ENCODE measurements around the gene TAOK3. TPM values are rescaled to one million over a fixed set of nuclear protein-coding genes. Genes with fewer than 3 reads are reported as not detected.

TAOK3 gene
- total RNA-seq, 1 experiment from 2014 or later, result 17.7 TPM

DNA sequence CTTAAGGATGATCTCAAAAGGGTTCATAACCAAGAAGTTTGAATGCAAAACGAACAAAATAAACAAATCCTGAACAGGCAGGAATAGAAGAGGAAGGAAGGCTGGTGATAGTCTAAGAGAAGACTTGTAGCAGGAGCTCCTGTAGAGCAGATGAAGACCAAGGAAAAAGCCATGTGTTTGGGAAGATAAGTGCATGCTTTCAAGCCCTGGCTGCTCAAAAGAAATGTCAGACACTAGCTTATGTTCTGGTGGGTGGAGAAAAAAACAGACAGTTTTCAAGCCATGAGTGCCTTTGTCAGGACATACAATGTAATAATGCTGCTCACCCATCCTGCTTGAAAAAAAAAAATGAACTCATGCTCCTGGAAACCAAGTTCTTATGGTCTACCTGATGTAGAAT, 27.4 kb downstream of the TAOK3 start:
- no peaks in the 10 kb centered on the region for H3K27me3 ChIP-seq (replicated peaks; ENCODE audit: control insufficient read depth, insufficient read depth, low read length)
- CTCF ChIA-PET, result no interaction called here
- intact Hi-C loops (cut with micrococcal nuclease; ENCODE audit: unreplicated experiment), result no loop called here
- no peak overlapping the region for H3K4me3 ChIP-seq (ENCODE audit: low read depth, low read length)
- Mint-ChIP-seq H3K36me3 (ENCODE audit: insufficient read depth, unreplicated experiment) (no peaks in the 10 kb centered on the region), H3K27me3 (ENCODE audit: insufficient read depth, unreplicated experiment) (no peaks in the 10 kb centered on the region), H3K4me1 (ENCODE audit: low read depth, unreplicated experiment) (peaks cover 16% of the 10 kb centered on the region), H3K9me3 (ENCODE audit: unreplicated experiment) (no peaks in the 10 kb centered on the region), H3K4me3 (ENCODE audit: unreplicated experiment) (no peak overlapping the region), H3K27ac (ENCODE audit: unreplicated experiment) (no peak overlapping the region)
- POLR2A ChIA-PET, result no interaction called here
- H3K9me3 ChIP-seq, result no peaks in the 10 kb centered on the region
- H3K4me1 ChIP-seq, result peaks cover 17% of the 10 kb centered on the region
- TF ChIP-seq, protein P1, sequence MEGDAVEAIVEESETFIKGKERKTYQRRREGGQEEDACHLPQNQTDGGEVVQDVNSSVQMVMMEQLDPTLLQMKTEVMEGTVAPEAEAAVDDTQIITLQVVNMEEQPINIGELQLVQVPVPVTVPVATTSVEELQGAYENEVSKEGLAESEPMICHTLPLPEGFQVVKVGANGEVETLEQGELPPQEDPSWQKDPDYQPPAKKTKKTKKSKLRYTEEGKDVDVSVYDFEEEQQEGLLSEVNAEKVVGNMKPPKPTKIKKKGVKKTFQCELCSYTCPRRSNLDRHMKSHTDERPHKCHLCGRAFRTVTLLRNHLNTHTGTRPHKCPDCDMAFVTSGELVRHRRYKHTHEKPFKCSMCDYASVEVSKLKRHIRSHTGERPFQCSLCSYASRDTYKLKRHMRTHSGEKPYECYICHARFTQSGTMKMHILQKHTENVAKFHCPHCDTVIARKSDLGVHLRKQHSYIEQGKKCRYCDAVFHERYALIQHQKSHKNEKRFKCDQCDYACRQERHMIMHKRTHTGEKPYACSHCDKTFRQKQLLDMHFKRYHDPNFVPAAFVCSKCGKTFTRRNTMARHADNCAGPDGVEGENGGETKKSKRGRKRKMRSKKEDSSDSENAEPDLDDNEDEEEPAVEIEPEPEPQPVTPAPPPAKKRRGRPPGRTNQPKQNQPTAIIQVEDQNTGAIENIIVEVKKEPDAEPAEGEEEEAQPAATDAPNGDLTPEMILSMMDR (IDR thresholded peaks at IDR 0.05; ENCODE audit: insufficient read depth in 1 of 2, low read depth in 1 of 2, low read length in 1 of 2, severe bottlenecking in 1 of 2, unreplicated experiment in 1 of 2), result no peak
- no TSS peak for BruUV-seq (replicated peaks)
- DNase-seq, result no peak
- H3K36me3 ChIP-seq (ENCODE audit: control insufficient read depth, insufficient read depth, low read length), result no peaks in the 10 kb centered on the region

DNA sequence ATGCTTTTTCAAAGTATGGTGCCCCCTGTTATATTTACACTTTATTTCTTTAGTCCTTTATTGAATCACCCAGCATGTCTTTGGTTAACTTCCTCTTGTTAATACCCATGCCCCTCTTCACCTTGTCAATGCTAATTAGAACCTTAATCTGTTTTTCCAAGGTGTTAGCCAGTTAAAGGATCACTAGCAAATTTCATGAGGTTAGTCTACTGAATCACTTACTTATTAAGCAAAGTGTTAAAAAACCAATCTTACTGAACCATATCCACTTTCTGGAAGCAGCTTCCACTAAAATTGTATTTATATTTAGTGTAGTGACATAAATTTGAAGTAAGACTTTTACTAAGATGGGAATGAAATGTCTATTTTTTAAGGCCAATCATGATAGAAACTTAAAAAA, 27.9 kb downstream of the TAOK3 start:
- H3K9me3 ChIP-seq, result no peaks in the 10 kb centered on the region
- H3K27me3 ChIP-seq (replicated peaks; ENCODE audit: control insufficient read depth, insufficient read depth, low read length), result no peaks in the 10 kb centered on the region
- intact Hi-C loops (cut with micrococcal nuclease; ENCODE audit: unreplicated experiment), result no loop called here
- Mint-ChIP-seq H3K36me3 (ENCODE audit: insufficient read depth, unreplicated experiment) (no peaks in the 10 kb centered on the region), H3K27ac (ENCODE audit: unreplicated experiment) (no peak overlapping the region), H3K4me3 (ENCODE audit: unreplicated experiment) (no peak overlapping the region), H3K4me1 (ENCODE audit: low read depth, unreplicated experiment) (peaks cover 16% of the 10 kb centered on the region), H3K27me3 (ENCODE audit: insufficient read depth, unreplicated experiment) (no peaks in the 10 kb centered on the region), H3K9me3 (ENCODE audit: unreplicated experiment) (no peaks in the 10 kb centered on the region)
- H3K36me3 ChIP-seq (ENCODE audit: control insufficient read depth, insufficient read depth, low read length), result no peaks in the 10 kb centered on the region
- CTCF ChIA-PET, result no interaction called here
- DNase-seq, result no peak
- H3K4me3 ChIP-seq (ENCODE audit: low read depth, low read length), result no peak overlapping the region
- no TSS peak for BruUV-seq (replicated peaks)
- peaks cover 17% of the 10 kb centered on the region for H3K4me1 ChIP-seq
- TF ChIP-seq, protein P1 (IDR thresholded peaks at IDR 0.05; ENCODE audit: insufficient read depth in 1 of 2, low read depth in 1 of 2, low read length in 1 of 2, severe bottlenecking in 1 of 2, unreplicated experiment in 1 of 2), result no peak
- POLR2A ChIA-PET, result no interaction called here

DNA sequence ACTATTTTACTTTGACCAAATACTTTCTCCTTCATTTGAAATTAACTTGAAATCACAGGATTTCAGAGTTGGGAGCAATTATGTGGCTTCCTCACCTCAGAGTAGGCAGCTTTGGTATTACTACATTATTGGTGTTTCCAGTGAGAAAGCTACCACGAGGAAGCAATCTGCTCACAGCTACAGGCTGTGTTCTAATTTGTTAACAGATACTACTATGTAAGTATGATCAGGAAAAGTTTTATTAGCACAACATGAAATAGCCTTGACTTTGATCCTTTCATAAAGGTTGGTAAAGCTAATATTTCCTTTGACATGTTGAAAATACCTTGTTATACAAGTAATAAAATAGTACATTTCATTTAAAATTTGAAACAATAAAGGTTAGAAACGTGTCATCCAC, 30.6 kb downstream of the TAOK3 start:
- Mint-ChIP-seq H3K4me1 (ENCODE audit: low read depth, unreplicated experiment) (peaks cover 3% of the 10 kb centered on the region), H3K27me3 (ENCODE audit: insufficient read depth, unreplicated experiment) (no peaks in the 10 kb centered on the region), H3K9me3 (ENCODE audit: unreplicated experiment) (no peaks in the 10 kb centered on the region), H3K4me3 (ENCODE audit: unreplicated experiment) (no peak overlapping the region), H3K36me3 (ENCODE audit: insufficient read depth, unreplicated experiment) (peaks cover under 1% of the 10 kb centered on the region), H3K27ac (ENCODE audit: unreplicated experiment) (no peak overlapping the region)
- ChIA-PET CTCF (no interaction called here), POLR2A (interaction anchor here (0.7 kb wide), 1 partner anchor 34 kb away, joined by 4 read pairs; the partner anchor contains the start of gene SUDS3)
- Histone ChIP-seq H3K4me1 (peaks cover 1% of the 10 kb centered on the region; the same call in 1 of the 2 replicates), H3K36me3 (ENCODE audit: control insufficient read depth, insufficient read depth, low read length) (no peaks in the 10 kb centered on the region), H3K9me3 (no peaks in the 10 kb centered on the region), H3K27me3 (replicated peaks; ENCODE audit: control insufficient read depth, insufficient read depth, low read length) (no peaks in the 10 kb centered on the region), H3K4me3 (ENCODE audit: low read depth, low read length) (no peak overlapping the region)
- intact Hi-C loops (cut with micrococcal nuclease; ENCODE audit: unreplicated experiment), result no loop called here
- DNase-seq, result no peak
- no TSS peak for BruUV-seq (replicated peaks)
- TF ChIP-seq, protein P1 (IDR thresholded peaks at IDR 0.05; ENCODE audit: insufficient read depth in 1 of 2, low read depth in 1 of 2, low read length in 1 of 2, severe bottlenecking in 1 of 2, unreplicated experiment in 1 of 2), result no peak
